Left ventricle myocardium inferior (tissue), 1 donor: ENCODE data around the gene NEURL1B. TPM values are rescaled to one million over a fixed set of nuclear protein-coding genes. Genes with fewer than 3 reads are reported as not detected.
A peak's percentile ranks its signal among the peaks of the same experiment; 100 is the strongest.

Source experiments
- DNase-seq: peaks from one replicate; pipeline ENCODE4 v3.0.0-alpha.2; 2020
- H3K27ac ChIP-seq: fragments of 200-600 bp; replicated peaks from 2 replicates; pipeline ENCODE4 v1.8.0; 2021
- H3K27me3 ChIP-seq: fragments of 200-600 bp; 2 replicates; pipeline ENCODE4 v1.8.0; 2021; ENCODE audit warnings: low read depth
- H3K36me3 ChIP-seq: fragments of 200-600 bp; 2 replicates; pipeline ENCODE4 v1.8.0; 2021
- H3K4me1 ChIP-seq: fragments of 200-600 bp; 2 replicates; pipeline ENCODE4 v1.8.0; 2021
- H3K4me3 ChIP-seq: fragments of 200-600 bp; 2 replicates; pipeline ENCODE4 v1.8.0; 2021; ENCODE audit warnings: mild to moderate bottlenecking, moderate library complexity
- H3K9me3 ChIP-seq: fragments of 200-600 bp; replicated peaks from 2 replicates; pipeline ENCODE4 v1.8.0; 2021
- intact Hi-C: fragments of 100-400 bp; cut with micrococcal nuclease; formaldehyde crosslinking; loops from one replicate; pipeline ENCODE4 v1.11.0; 2022
- total RNA-seq: library from RNA; stranded (reverse); fragmentation: NEBNext Ultra II Directional; extraction: Animal tissue kit (Norgen Biotek cat#: 25700); gene quantifications from one replicate; pipeline ENCODE4 v1.2.1, GENCODE V29; 2021
- TF ChIP-seq, protein P1 (sequence below): fragments of 200-600 bp; IDR thresholded peaks from 2 replicates; pipeline ENCODE4 v1.8.0; 2021; ENCODE audit warnings: antibody characterized with exemption, mild to moderate bottlenecking, borderline replicate concordance
- donor health status: DM: no; HTN: yes; CAD: no; lungs with severe emphysema.

The NEURL1B gene
- total RNA-seq, 1 donor from 2014 or later = 24.0 TPM

DNA sequence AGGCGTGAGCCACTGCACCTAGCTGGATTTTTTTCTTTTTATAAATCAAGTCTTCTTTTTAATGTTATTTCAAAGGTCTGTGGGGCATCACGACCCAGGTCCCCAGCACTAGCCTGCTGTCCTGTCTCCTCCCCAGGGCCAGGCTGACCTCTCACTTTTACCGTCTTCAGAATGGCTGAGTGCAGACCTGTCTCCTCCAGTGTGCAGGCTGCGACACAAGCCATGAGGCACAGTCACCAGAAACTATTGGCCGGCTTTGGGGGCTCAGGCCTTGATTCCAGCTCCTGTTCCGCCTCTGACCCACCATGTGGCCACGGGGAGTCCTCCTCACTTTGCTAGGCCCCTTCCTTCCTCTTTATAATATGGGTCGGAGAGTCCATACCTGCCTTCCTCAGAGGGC is 46.6 kb upstream of the NEURL1B start:
- TF ChIP-seq, protein P1, sequence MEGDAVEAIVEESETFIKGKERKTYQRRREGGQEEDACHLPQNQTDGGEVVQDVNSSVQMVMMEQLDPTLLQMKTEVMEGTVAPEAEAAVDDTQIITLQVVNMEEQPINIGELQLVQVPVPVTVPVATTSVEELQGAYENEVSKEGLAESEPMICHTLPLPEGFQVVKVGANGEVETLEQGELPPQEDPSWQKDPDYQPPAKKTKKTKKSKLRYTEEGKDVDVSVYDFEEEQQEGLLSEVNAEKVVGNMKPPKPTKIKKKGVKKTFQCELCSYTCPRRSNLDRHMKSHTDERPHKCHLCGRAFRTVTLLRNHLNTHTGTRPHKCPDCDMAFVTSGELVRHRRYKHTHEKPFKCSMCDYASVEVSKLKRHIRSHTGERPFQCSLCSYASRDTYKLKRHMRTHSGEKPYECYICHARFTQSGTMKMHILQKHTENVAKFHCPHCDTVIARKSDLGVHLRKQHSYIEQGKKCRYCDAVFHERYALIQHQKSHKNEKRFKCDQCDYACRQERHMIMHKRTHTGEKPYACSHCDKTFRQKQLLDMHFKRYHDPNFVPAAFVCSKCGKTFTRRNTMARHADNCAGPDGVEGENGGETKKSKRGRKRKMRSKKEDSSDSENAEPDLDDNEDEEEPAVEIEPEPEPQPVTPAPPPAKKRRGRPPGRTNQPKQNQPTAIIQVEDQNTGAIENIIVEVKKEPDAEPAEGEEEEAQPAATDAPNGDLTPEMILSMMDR = no peak
- no peaks in the 10 kb centered on the region for H3K9me3 ChIP-seq
- H3K4me1 ChIP-seq = peaks cover 20% of the 10 kb centered on the region
- no peak overlapping the region for H3K27ac ChIP-seq
- H3K4me3 ChIP-seq = no peak overlapping the region
- H3K27me3 ChIP-seq = no peaks in the 10 kb centered on the region
- peak; percentile 8 for DNase-seq
- H3K36me3 ChIP-seq = no peaks in the 10 kb centered on the region
- intact Hi-C loops = no loop called here

DNA sequence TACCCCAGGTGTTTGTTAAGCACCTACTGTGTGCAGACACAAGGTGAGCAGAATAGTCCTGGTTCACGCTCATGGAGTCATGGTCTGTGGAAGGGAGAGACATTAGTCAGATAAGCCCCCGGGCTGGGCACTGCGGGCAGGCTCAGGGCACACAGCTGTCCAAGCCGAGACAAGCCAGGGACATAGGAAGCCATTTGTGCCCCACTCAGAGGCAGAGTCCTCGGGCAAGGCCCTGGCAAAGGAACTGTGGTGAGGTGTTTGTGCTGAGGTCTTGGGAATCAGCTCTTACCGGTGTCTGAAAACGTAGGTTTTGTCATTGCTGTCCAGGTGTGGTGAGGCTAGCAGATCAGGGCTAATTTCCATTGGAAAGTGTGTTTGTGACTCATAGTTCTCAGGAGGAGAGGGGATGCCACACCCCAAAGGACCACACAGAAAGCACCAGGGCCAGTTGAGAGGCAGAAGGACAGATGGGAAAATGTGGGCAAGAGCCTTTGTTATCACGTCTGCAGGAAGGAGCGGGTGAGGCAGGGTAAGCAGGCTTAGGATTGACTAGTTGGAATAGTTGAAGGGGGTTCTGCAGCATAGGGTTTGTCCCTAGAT is 46.1 kb upstream of the NEURL1B start:
- no peaks in the 10 kb centered on the region for H3K9me3 ChIP-seq
- H3K27me3 ChIP-seq = no peaks in the 10 kb centered on the region
- no peak overlapping the region for H3K27ac ChIP-seq
- H3K4me3 ChIP-seq = no peak overlapping the region
- peak; percentile 2 for DNase-seq
- TF ChIP-seq, protein P1 = no peak
- H3K4me1 ChIP-seq = peaks cover 25% of the 10 kb centered on the region
- H3K36me3 ChIP-seq = no peaks in the 10 kb centered on the region
- intact Hi-C loops = no loop called here

DNA sequence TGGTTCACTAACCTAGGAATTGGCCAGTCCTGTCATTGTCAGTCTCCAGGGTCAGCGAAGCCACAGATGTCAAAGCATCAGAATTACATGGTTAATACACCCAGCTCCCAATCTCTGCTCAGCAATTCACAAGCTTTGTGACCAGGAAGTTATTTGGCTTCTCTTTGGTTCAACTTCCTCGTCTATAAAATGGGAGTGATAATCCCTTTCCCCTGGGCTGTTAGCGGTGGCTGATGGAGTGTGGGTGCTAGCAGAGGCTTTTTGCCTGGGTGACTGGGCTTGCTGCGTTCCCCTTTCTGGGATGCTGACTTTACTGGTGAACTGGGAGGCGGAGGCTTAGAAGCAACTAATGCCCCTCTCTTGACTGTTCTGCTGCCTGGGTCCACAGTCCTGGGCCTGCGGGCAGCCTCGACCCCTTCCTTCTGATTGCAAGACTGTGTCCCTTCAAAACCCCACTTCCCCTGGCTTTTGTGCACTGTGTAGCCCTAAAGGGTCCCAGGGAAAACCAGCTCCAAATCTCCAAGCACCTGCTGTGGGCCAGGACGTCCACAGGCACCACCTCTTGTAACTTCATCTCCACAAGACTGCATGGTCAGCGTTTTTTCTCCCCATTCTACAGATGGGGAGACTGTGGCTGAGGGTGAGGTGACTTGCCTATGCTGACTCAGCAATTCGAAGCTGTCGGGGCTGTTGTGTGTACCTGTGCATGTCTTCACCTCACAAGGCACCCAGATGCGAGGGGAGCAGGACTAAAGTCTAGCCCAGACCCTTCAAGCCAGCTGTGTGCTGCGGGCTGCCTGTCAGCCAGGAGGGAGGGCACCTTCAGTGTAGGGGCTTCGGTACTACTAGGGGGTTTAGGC is 45.2 kb upstream of the NEURL1B start:
- peak; percentile 5 for DNase-seq
- H3K36me3 ChIP-seq = no peaks in the 10 kb centered on the region
- no peaks in the 10 kb centered on the region for H3K27me3 ChIP-seq
- TF ChIP-seq, protein P1 = no peak
- no peak overlapping the region for H3K4me3 ChIP-seq
- H3K4me1 ChIP-seq = peaks cover 33% of the 10 kb centered on the region
- no peak overlapping the region for H3K27ac ChIP-seq
- intact Hi-C loops = no loop called here
- no peaks in the 10 kb centered on the region for H3K9me3 ChIP-seq

DNA sequence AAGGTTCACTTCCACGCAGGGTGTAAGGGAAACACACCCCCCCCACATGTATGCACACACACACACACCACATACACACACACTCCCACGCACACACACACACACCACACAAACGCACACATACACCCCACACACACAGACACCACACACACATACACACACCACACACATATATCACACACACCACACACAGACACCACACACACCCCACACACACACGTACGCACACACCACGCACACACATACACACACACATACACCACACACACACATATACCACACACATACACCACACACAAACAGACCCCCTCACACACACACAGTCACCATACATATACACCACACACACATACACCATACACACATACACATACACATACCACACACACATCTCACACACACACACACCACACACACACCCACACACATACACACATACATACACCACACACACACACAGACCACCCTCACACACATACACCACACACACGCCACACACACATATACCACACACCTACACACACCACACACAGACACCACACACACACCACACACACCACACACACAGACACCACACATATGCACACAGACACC is 44.3 kb upstream of the NEURL1B start:
- no peaks in the 10 kb centered on the region for H3K27me3 ChIP-seq
- no peaks in the 10 kb centered on the region for H3K36me3 ChIP-seq
- intact Hi-C loops = no loop called here
- DNase-seq = no peak
- no peaks in the 10 kb centered on the region for H3K9me3 ChIP-seq
- peaks cover 42% of the 10 kb centered on the region for H3K4me1 ChIP-seq
- H3K4me3 ChIP-seq = no peak overlapping the region
- H3K27ac ChIP-seq = no peak overlapping the region
- TF ChIP-seq, protein P1 = no peak

DNA sequence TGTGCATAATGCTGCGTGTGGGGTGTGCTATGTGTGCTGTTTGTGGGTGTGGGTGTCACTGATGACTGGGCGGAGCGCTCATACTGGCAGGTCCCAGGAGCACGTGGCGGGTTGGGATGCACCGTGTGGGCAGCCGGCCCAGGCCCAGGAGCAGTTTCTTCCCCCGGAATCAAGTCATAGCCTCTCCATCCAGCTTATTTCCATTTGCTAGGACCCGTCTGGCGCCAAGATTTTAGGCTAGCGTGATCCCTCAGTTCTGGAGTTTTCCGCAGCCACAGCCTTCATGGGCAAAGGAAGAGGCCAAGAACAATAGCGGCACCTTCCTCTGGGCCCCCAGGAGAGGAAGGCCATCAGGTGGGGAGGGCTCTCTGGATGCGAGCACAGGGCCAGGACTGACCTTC is 43.3 kb upstream of the NEURL1B start:
- H3K36me3 ChIP-seq = no peaks in the 10 kb centered on the region
- intact Hi-C loops = no loop called here
- H3K4me3 ChIP-seq = no peak overlapping the region
- H3K27me3 ChIP-seq = no peaks in the 10 kb centered on the region
- H3K27ac ChIP-seq = peak overlapping the region; percentile 89
- H3K9me3 ChIP-seq = no peaks in the 10 kb centered on the region
- H3K4me1 ChIP-seq = peaks cover 53% of the 10 kb centered on the region
- TF ChIP-seq, protein P1 = no peak
- peak; percentile 48 for DNase-seq
